Panc1 (cell line): ENCODE data around the gene NPTXR.

Experiments
- CTCF ChIP-seq: fragments of 450-650 bp; IDR thresholded peaks from 2 replicates; pipeline ENCODE4 v1.5.1; 2017; ENCODE audit warnings: mild to moderate bottlenecking
- POLR2AphosphoS5 ChIP-seq: IDR thresholded peaks from 2 replicates; pipeline ENCODE4 v1.6.1; 2012; ENCODE audit warnings: mild to moderate bottlenecking, low read depth, low read length, moderate library complexity
- REST ChIP-seq, 2 experiments: IDR thresholded peaks; 2 replicates each; pipeline ENCODE4 v1.6.1; 2011 to 2012; ENCODE audit warnings: low read depth in 2 of 2, control low read depth in 1 of 2, low read length in 1 of 2, mild to moderate bottlenecking in 1 of 2, moderate library complexity in 1 of 2; ENCODE audit not compliant: insufficient read depth in 1 of 2

GRCh38 chr22:38798496-38798895 lies 45.3 kb downstream of the NPTXR start:
- TF ChIP-seq CTCF = no peak
- TF ChIP-seq REST (IDR thresholded peaks at IDR 0.05; ENCODE audit: insufficient read depth in 1 of 2, low read depth in 2 of 2, low read length in 1 of 2) = no peak
- no peak for TF ChIP-seq POLR2AphosphoS5
